Measurements from ENCODE around the gene CAPZB.

The CAPZB gene

DNA sequence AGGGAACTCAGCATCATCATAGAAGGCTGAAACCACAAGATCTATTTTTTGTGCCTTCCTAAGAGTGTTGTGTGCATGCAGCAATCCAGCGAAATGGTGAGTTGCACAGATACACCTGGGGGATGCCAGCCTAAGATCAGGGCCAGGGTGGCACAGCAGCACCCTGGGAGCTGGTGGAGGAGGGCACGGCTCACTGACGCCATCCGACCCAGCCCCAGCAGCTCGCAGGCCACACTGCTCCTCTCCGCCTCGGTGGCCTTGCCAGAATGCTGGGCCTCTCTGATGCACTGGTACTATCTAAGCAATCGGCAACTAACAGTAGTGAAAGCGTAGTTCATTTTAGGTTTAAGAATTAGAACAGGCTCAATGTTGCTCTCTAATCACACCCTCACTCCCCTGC is 37.8 kb downstream of the CAPZB start:
- no peak for DNase-seq

DNA sequence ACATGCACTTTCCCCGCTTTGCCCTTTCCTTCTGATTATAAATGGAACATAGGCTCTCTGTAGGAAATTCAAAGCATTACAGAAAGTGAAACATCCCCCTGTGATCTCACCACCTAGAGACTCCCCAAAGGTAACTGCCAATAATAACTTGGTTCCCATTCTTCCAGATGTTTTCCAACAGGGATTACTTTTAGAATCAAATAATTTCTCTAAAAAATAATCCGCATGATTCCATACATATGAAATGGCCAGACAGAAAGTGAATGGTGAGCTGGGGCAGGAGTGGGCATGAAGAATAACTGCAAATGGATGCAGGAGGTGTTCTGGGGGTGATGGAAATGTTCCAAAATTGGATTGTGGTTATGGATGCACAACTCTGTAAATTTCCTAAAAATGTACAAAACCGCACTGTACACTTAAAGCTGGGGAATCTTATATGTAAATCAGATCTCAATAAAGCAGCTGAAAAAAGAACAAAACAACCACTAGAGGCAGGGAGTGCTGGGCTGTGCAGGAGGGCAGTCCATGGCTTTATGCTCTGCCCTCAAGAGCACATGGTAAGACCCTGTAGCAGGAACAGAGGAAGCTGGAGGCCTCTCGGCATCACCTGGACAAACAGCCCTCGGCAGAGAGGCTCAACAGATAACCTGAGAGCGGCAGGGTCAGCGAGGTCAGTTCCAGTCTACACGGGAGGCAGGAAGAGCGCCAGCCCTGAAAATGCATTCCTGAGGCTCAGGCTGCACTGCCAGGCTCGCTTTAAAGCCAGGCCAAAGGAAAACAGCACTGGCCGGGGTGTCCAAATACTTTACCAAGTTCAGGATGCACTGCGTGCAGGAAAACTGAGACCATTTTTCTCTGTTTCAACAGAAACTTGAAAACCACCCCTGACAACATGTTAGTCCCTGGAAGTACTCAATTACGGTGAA is 39.7 kb downstream of the CAPZB start:
- no peak for DNase-seq

DNA sequence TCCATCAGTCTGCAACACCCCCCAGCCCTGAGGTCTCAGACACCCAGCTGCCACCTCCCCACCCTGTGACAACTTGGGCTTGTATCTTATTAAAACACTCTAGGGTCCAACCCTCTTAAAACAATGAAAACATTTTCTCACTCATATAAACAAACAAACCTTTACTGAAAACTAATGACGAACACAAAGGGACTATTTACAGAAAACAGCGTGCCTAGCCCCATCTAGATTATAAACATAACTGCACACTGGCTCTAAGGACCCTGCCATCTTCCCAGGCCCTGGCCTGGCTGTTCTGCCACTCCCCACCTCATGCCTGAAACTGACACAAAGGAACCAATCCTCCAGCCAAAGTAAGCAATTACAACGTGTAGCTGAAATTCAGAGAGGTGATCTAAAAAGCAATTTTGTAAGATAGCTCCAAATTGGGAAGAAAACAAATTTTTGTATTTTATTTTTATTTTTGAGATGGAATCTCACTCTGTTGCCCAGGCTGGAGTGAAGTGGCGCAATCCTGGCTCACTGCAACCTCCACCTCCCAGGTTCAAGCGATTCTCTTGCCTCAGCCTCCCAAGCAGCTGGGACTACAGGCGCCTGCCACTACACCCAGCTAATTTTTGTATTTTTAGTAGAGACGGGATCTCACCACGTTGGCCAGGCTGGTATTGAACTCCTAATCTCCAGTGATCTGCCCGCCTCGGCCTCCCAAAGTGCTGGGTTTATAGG is 40.9 kb downstream of the CAPZB start:
- DNase-seq: no peak

DNA sequence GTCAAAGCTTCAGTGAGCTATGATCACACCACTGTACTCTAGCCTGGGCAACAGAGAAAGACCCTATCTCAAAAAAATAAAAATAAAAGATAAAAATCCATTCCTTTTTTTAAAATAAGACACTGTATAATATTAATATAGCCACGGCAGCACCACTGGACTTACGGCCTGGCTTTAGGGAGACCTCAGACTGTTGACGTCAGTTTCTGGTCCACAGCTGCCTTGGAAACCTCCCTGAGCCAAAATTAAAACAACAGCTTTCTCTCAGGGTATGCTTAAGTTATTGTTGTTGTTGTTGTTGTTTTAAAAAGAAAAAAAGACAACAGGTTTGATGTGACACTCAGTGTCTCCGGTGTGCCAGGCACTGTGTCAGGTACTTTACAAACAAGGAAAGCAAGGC is 42.0 kb downstream of the CAPZB start:
- no peak for DNase-seq

- DNase-seq: no peak
These were observed 42.9 kb downstream of the CAPZB start for GRCh38 chr1:19442154-19443096.

- DNase-seq: no peak
These were observed 44.1 kb downstream of the CAPZB start for GRCh38 chr1:19441048-19441780.

DNA sequence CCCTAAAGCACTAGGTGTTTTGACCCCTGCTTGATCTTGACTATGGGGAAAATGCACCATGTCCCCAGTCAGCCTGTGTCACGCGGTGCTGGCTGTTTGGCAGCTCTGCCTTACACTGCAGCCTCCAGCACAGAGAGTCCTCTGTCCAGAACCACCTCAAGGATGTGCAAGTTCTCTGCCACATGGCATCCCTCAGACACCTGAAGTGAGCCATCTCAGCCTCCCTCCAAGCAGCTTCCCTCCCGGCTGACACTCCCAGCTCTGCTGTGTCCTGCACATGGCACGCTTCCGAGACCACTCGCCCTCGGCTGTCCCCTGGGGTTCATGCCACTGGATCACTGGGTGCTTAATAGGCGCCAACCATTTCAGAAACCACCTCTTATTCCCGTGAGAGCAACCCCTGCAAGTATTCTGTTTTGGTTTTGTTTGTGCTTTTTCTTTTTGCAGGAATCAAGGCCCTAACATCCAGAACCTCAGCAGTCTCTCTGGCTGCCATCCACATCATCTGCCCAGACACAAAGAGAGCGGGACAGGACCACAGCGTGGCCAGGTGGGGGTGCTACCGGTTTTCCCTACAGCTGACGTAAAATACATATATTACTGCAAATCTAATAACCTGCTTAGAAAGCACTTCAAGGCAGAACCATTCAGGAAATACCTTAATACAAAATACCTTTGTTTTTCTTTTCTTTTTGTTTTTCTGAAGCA is 45.7 kb downstream of the CAPZB start:
- no peak for DNase-seq

GRCh38 chr1:19438516-19439195 is 46.7 kb downstream of the CAPZB start:
- no peak for DNase-seq

- no peak for DNase-seq
These were observed 47.4 kb downstream of the CAPZB start for GRCh38 chr1:19437891-19438294.

- no peak for DNase-seq
These were observed 48.4 kb downstream of the CAPZB start for GRCh38 chr1:19436716-19437476.

GRCh38 chr1:19435851-19436455 is 49.4 kb downstream of the CAPZB start:
- no peak for DNase-seq

GRCh38 chr1:19435181-19435580 is 50.2 kb downstream of the CAPZB start:
- DNase-seq: no peak

GRCh38 chr1:19433719-19433998 is 51.7 kb downstream of the CAPZB start:
- DNase-seq: no peak

GRCh38 chr1:19432943-19433718 is 52.2 kb downstream of the CAPZB start:
- no peak for DNase-seq

DNA sequence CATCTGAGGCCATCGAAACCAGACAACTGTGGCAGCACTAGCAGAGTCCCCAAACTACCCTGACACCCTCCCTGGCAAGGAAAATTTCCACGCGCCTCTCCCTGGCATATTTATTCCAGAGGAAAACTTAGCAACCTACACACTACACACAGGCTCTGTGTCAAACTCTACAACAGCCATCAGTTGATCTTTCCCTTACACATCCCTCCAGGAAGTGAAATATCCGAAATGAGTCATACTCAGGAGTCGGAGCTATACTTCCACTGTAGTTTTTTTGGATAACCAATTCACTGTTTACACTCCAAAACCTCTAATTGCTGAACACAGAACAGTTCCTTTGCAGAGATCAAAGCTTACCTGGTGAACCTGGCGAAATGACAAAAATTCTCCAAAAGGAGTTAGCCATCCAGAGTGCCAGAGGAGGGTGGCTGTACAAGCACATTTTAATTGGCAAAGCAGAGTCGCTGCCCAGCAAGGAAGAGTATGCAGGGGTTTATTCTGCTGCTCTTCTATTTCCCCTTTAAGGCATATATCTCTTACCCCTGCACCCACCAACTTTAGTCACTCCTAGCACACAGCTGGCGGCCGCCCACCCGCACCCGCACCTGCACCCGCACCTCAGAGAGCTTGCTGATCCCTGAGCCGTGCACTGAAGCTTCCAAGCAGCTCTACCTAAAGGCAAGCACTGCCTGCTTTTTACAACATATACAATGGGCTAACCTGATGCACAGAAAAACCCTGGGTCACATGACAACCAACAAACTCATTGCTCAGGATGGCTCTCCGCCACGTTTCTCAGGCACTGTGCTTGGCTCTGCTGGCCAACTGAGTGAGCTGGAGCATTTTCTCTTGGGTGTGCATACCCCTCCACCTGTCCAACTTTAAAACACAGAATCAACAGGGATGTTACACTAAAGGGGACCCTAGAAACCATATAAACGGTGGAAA is 54.9 kb downstream of the CAPZB start:
- DNase-seq: no peak

GRCh38 chr1:19429611-19430010 is 55.7 kb downstream of the CAPZB start:
- DNase-seq: no peak

GRCh38 chr1:19427087-19427781 is 58.1 kb downstream of the CAPZB start:
- no peak for DNase-seq
